Activated CD8-positive, alpha-beta memory T cell treated with anti-CD3 and anti-CD28 coated beads, Interleukin-2, amount 50 U/mL, for 24 hours (primary cell): ENCODE measurements around the gene AJUBA.
"Not testable (repeated sequence)": the region's sequence is repeated elsewhere in the genome, so short reads cannot be mapped to it uniquely, and the experiment has no call there.

Source experiments
- DNase-seq: peaks from one replicate; pipeline ENCODE4 v3.0.0-alpha.2; 2020; ENCODE audit errors: extremely low read depth

AJUBA gene

GRCh38 chr14:22981090-22981875 lies 1.1 kb downstream of the AJUBA start:
- no peak for DNase-seq

GRCh38 chr14:22980672-22981089 lies 1.7 kb downstream of the AJUBA start:
- DNase-seq = no peak

- no peak for DNase-seq
These were observed 2.5 kb downstream of the AJUBA start for GRCh38 chr14:22979748-22980392.

- no peak for DNase-seq
These were observed 3.2 kb downstream of the AJUBA start for GRCh38 chr14:22978981-22979671.

GRCh38 chr14:22978487-22978837 lies 3.9 kb downstream of the AJUBA start:
- no peak for DNase-seq

GRCh38 chr14:22977684-22978486 lies 4.5 kb downstream of the AJUBA start:
- DNase-seq = no peak

GRCh38 chr14:22977434-22977683 lies 5.0 kb downstream of the AJUBA start:
- no peak for DNase-seq

GRCh38 chr14:22976620-22977433 lies 5.5 kb downstream of the AJUBA start:
- no peak for DNase-seq

- no peak for DNase-seq
These were observed 7.6 kb downstream of the AJUBA start for GRCh38 chr14:22974530-22975313.

GRCh38 chr14:22973217-22974032 lies 8.9 kb downstream of the AJUBA start:
- no peak for DNase-seq

GRCh38 chr14:22972313-22972930 lies 9.9 kb downstream of the AJUBA start:
- DNase-seq = no peak

GRCh38 chr14:22971152-22971551 lies 11.2 kb downstream of the AJUBA start:
- DNase-seq = no peak

GRCh38 chr14:22966783-22967269 lies 15.5 kb downstream of the AJUBA start:
- no peak for DNase-seq

GRCh38 chr14:22965916-22966782 lies 16.2 kb downstream of the AJUBA start:
- DNase-seq = not testable (repeated sequence)

GRCh38 chr14:22962061-22962676 lies 20.2 kb downstream of the AJUBA start:
- no peak for DNase-seq

GRCh38 chr14:22955702-22956569 lies 26.4 kb downstream of the AJUBA start:
- DNase-seq = no peak

GRCh38 chr14:22952418-22952817 lies 29.9 kb downstream of the AJUBA start:
- no peak for DNase-seq
